GM18511 (cell line): ENCODE measurements around the gene BBX.

ENCODE experiments used
- ATAC-seq: cut with Tn5 transposase; IDR thresholded peaks from one replicate; pipeline ENCODE4 v1.9.1; 2021; ENCODE audit warnings: mild to moderate bottlenecking, moderate library complexity; ENCODE audit not compliant: unreplicated experiment

BBX gene

GRCh38 chr3:107596639-107597038, 73.9 kb downstream of the BBX start:
- no peak for ATAC-seq

- peak; percentile 95 for ATAC-seq
Measured at GRCh38 chr3:107598926-107599771, 76.4 kb downstream of the BBX start.

- ATAC-seq, result no peak
Measured at GRCh38 chr3:107599772-107600145, 77.0 kb downstream of the BBX start.

- ATAC-seq, result no peak
Measured at GRCh38 chr3:107600780-107601179, 78.0 kb downstream of the BBX start.

- ATAC-seq, result no peak
Measured at GRCh38 chr3:107604057-107604822, 81.5 kb downstream of the BBX start.

GRCh38 chr3:107611775-107612469, 89.2 kb downstream of the BBX start:
- no peak for ATAC-seq

GRCh38 chr3:107612664-107613084, 89.9 kb downstream of the BBX start:
- no peak for ATAC-seq

GRCh38 chr3:107619549-107619948, 96.8 kb downstream of the BBX start:
- ATAC-seq, result no peak

GRCh38 chr3:107620534-107620933, 97.8 kb downstream of the BBX start:
- no peak for ATAC-seq

- no peak for ATAC-seq
Measured at GRCh38 chr3:107621465-107621864, 98.7 kb downstream of the BBX start.

- ATAC-seq, result no peak
Measured at GRCh38 chr3:107627962-107628542, 105.3 kb downstream of the BBX start.

- ATAC-seq, result no peak
Measured at GRCh38 chr3:107629566-107629965, 106.8 kb downstream of the BBX start.

GRCh38 chr3:107630779-107631178, 108.0 kb downstream of the BBX start:
- no peak for ATAC-seq

- ATAC-seq, result no peak
Measured at GRCh38 chr3:107632576-107632975, 109.8 kb downstream of the BBX start.

GRCh38 chr3:107633327-107634098, 110.8 kb downstream of the BBX start:
- ATAC-seq, result peak; percentile 97

GRCh38 chr3:107634099-107634489, 111.3 kb downstream of the BBX start:
- peak; percentile 40 for ATAC-seq

GRCh38 chr3:107637416-107638183, 114.8 kb downstream of the BBX start:
- no peak for ATAC-seq

GRCh38 chr3:107641572-107642307, 119.0 kb downstream of the BBX start:
- ATAC-seq, result peak; percentile 68
